Fibroblast of upper back skin (primary cell): ENCODE data around the gene DYNLRB1.

Experiments
- DNase-seq: peaks from one replicate; pipeline ENCODE4 v3.0.0-alpha.2; 2013

The DYNLRB1 gene

DNA sequence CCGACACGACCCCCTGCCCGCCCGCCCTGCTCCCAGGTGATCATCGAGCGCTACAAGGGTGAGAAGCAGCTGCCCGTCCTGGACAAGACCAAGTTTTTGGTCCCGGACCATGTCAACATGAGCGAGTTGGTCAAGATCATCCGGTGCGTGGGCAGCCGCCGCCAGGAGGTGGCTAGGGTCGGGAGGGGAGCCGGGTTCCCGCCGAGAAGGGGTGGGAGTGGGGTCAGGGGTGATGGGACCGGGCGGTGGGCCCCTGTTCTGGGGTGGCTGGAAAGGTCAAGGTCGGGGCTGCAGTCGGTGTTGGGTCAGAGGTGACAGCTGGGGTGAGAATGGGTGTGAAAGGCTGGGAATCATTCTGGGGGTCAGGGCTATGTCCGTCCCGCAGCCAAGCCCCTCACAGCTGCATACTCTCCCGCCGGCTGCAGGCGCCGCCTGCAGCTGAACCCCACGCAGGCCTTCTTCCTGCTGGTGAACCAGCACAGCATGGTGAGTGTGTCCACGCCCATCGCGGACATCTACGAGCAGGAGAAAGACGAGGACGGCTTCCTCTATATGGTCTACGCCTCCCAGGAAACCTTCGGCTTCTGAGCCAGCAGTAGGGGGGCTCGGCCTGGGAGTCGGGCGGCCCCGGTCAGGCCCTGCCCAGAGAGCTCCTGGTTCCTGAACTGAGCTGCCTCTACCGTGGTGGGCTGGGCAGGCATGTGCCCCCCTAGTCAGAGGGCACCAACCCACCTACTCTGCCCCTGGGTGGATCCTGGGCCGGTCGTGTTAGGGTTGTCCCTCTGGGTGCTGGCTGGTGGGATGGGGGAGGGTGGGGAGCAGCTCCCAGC is 43.3 kb downstream of the DYNLRB1 start:
- DNase-seq: no peak

DNA sequence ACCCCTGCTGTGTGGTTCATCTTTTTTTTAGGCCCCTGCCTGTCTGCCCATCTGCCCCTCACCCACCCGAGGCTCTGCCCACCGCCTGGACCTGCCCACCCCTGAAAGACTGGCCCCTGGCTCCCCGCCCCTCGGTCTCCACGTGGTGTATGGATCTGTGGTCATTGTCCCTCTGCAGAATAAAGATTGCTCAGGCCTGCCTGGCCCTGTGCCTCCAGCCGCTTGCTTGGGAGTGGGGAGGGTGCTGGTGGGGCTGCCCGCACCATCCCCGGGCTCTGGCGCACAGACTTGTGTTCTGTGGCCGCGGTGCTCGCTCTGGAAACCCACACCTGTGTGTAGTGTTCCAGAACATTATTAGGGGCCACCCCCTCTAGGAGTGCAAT is 43.9 kb downstream of the DYNLRB1 start:
- DNase-seq: no peak

DNA sequence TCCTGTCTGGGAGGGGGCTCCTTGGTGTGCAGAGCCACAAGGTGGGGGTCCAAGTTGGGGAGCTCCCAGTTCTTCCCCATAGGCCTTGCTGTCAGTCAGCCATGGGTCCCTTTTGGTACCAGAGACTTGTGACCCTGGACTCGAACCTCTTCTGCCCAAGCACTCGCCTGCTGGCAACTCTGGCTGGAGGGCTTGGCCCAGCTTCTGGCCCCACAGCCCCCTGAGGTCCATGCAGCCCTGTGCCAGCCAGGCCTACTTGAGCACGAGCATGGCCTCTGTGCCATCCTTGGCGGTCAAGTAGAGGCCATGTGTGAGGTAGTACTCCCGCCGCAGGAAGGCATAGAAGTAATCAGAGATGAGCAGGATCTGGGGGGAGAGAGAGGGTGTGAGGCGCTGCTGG is 44.4 kb downstream of the DYNLRB1 start:
- no peak for DNase-seq

GRCh38 chr20:34561661-34562060 is 45.4 kb downstream of the DYNLRB1 start:
- DNase-seq: no peak

GRCh38 chr20:34562641-34563040 is 46.4 kb downstream of the DYNLRB1 start:
- no peak for DNase-seq

DNA sequence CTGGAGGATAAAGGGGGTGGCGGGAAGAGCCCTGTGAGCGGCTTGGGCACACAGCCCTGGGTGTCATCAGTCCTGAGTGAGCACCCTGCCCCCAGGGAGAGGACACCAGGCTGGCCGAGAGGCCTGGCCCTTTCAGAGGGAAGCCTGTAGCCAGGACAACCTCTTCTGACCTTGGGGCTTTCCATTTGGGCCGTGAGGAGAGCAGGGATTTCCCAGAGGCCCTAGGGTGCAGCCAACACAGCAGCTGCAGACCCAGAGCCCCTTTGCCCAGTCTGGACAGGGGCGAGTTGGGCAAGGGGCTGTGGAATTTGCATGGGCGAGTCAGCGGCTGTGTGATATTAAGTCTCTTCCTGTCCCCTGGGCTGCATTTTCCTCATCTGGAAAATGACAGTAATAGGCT is 48.6 kb downstream of the DYNLRB1 start:
- no peak for DNase-seq

GRCh38 chr20:34566978-34567891 is 51.0 kb downstream of the DYNLRB1 start:
- DNase-seq: no peak

DNA sequence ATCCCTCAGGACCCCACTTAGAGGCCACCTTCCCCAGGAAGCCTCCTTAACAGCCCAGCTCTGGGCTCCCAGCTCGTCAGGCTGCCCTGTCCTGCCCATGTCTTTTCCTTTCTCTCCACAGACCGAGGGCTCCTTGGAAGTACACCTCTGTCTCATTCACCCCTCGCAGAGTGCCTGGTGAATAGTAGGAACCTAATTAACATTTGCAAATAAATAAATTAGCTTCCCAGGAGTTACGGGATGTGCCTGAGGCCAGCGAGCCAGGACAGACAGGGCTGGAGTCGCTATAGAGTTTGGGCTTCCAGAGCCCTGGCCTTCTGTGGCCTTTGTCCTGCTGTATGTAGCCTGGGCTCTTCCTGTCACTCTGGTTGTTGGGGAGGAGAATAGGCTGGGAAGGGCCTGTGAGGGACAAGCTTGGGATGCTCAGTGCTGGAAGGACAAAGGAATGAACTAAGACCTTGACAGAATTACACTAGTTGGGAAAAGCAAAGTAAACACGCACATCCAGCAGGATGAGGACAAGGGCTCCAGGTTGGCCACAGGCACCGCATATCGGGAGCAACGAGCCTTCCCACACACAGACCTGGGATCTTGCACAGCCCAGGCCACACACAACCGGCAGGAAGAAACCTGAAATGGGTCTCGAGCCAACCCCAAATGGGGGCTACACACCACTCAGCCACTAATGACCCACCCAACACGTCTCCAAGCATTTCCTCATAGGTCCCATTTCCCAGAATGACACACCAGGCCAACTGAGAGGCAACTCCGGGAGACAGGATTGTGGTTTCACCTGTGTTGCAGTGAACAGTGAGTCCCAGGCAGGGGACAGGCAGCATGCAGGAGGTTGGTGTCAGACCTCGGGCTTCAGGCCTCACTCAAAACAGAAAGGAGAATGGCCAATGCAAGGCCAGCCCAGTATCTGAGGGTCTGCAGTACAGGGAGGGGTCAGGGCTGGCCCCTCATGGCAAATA is 52.0 kb downstream of the DYNLRB1 start:
- no peak for DNase-seq

GRCh38 chr20:34569598-34569997 is 53.4 kb downstream of the DYNLRB1 start:
- no peak for DNase-seq

DNA sequence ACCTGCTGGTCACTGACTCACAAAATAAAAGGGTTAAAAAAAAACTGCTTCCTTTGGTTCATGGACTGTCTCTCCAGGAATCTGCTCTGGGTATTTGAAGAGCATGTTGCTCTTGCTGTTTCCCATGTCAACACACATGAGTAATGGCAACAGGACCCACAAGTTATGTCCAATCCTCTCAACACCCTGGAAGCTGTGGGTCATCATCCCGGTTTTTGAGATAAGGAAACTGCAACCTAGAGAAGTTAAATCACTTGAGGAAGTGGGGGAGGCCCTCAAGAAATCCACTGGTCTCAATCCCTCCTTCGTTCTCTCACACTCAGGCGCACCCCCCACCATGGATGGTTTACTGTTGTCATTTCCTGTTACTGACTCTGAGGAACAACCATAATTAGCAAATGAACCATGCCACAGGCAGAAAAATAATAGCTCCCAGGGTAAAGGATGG is 54.7 kb downstream of the DYNLRB1 start:
- DNase-seq: peak; percentile 66

DNA sequence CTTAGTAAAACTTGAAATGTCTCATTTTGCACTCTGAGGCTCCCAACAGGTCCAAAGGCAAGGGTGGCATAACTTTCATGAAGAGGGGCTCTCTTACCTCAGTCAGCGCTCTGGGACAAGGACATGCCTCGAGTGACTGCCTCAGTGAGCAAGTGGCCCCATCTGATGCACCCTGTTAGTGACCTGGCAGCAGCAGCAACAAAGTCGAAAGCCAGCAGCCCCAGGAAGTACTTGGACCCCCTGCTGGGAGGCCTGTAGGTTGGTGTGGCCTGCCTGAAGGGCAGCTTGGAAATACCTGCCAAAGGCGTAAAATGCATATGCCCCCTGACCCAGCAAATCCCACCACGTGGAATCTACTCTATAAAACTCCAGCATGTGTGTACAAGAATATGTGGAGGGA is 55.5 kb downstream of the DYNLRB1 start:
- DNase-seq: no peak

GRCh38 chr20:34573541-34574300 is 57.5 kb downstream of the DYNLRB1 start:
- DNase-seq: no peak

DNA sequence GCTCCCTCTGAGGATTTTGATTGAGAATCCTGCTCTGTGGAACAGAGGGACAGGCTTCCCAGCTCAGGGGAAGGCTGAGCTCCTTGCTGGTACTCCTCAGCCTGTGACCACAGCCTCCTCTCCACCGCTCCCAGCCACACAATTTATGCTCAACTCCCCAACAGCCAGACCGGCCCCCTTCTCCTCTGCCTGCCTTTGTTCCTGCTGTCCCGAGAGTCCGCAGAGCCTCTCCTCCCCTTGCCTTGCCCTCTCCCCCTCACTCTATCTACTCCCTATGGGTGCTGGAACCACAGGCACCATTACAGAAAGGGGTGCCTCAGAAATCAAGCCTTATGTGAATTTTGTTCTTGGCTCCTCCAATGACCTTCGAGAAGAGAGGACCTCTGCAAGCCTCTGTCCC is 58.2 kb downstream of the DYNLRB1 start:
- no peak for DNase-seq

GRCh38 chr20:34574861-34575260 is 58.6 kb downstream of the DYNLRB1 start:
- no peak for DNase-seq

- no peak for DNase-seq
Observed at GRCh38 chr20:34575271-34575670, 59.0 kb downstream of the DYNLRB1 start.

GRCh38 chr20:34575756-34576155 is 59.5 kb downstream of the DYNLRB1 start:
- no peak for DNase-seq

GRCh38 chr20:34577061-34577460 is 60.8 kb downstream of the DYNLRB1 start:
- DNase-seq: no peak

DNA sequence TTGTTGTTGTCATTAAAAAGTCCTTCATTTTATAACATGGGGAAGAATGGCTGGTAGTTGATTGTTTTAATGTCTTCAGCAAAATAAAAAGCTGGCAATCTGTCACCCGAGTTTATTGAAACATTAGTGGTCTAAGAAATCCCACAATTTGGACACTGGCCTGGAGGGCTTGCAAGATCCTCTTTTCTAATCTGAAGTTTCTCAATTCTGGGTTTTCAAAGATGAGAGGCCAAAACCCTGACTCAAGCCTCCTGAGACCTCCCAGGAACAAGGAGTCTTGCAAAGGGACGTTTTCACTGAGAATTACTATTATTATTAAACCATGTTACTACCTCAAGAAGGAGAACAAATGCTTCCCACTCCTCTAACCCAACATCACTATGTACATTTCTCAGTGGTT is 61.8 kb downstream of the DYNLRB1 start:
- peak; percentile 40 for DNase-seq

DNA sequence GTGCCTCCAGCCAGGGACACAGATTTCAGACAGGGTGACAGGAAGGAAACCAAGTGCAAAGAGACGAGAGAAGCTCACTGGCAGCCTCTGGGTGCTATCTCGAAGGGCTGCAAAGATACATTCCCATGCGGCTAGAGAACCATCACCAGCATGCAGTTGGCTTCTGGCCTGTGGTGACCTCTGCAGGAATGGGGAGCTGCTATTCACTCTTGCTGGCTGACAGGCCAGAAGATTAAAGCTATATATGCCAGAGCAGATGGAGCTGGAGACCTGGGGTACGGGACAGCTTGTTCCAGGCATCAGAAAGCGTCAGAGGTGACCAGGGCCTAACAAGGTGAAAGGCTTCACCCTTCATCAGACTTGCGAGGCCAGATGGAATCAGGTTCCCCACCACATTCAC is 62.3 kb downstream of the DYNLRB1 start:
- no peak for DNase-seq

- peak; percentile 69 for DNase-seq
Observed at GRCh38 chr20:34579191-34579978, 63.2 kb downstream of the DYNLRB1 start.
